PC-3 (cell line): ENCODE results near the gene IFFO2. TPM values are rescaled to one million over a fixed set of nuclear protein-coding genes. Genes with fewer than 3 reads are reported as not detected.

Source experiments
- ATAC-seq: fragments of 200-7000 bp; cut with Tn5 transposase; 2 replicates; pipeline ENCODE4 v1.9.1; 2020; ENCODE audit warnings: mild to moderate bottlenecking, moderate library complexity
- BruUV-seq: library from RNA; stranded (reverse); fragments of 400-500 nt; replicated peaks from 2 replicates; lab custom pipeline; 2021; lab: Mats Ljungman, UMichigan
- CTCF ChIA-PET: fragments of 300-600 bp; sonication (Branson Sonifier 250); formaldehyde crosslinking; loops from one replicate; lab custom pipeline; 2022; ENCODE audit warnings: antibody characterized with exemption; lab: Charles Lee
- POLR2A ChIA-PET: fragments of 300-600 bp; sonication (Branson Sonifier 250); formaldehyde crosslinking; loops from one replicate; lab custom pipeline; 2022; ENCODE audit warnings: antibody characterized with exemption; ENCODE audit not compliant: unreplicated experiment; lab: Charles Lee
- DNase-seq: peaks from one replicate; pipeline ENCODE4 v3.0.0-alpha.2; 2015
- H2AFZ ChIP-seq: fragments of 300-600 bp; sonication (generic); 2 replicates; pipeline ENCODE4 v1.6.0; 2016; ENCODE audit warnings: antibody characterized with exemption, low read length
- H3F3A ChIP-seq: fragments of 300-600 bp; sonication (generic); one replicate; pipeline ENCODE4 v1.6.0; 2017; ENCODE audit warnings: antibody characterized with exemption, low read length, control low read depth, mild to moderate bottlenecking; ENCODE audit not compliant: unreplicated experiment
- H3K27ac ChIP-seq: fragments of 300-600 bp; sonication (generic); 2 replicates; pipeline ENCODE4 v1.5.1; 2016; ENCODE audit warnings: mild to moderate bottlenecking, low read length
- H3K27me3 ChIP-seq: fragments of 300-600 bp; sonication (generic); 2 replicates; pipeline ENCODE4 v1.6.1; 2016; ENCODE audit warnings: low read length, mixed read lengths
- H3K36me3 ChIP-seq: fragments of 300-600 bp; sonication (generic); 2 replicates; pipeline ENCODE4 v1.6.1; 2016; ENCODE audit warnings: low read depth, mixed run types, low read length, mixed read lengths
- H3K4me1 ChIP-seq: fragments of 300-600 bp; sonication (generic); 2 replicates; pipeline ENCODE4 v1.5.1; 2016; ENCODE audit warnings: low read length; ENCODE audit not compliant: insufficient read depth
- H3K4me2 ChIP-seq: fragments of 300-600 bp; sonication (generic); 2 replicates; pipeline ENCODE4 v1.6.0; 2016; ENCODE audit warnings: low read length
- H3K4me3 ChIP-seq: fragments of 300-600 bp; sonication (generic); 2 replicates; pipeline ENCODE4 v1.5.1; 2016; ENCODE audit warnings: mild to moderate bottlenecking, low read length, mixed read lengths
- H3K79me2 ChIP-seq: fragments of 300-600 bp; sonication (generic); 2 replicates; pipeline ENCODE4 v1.6.1; 2017; ENCODE audit warnings: low read length, mixed read lengths
- H3K9ac ChIP-seq: fragments of 300-600 bp; sonication (generic); 2 replicates; pipeline ENCODE4 v1.6.0; 2016; ENCODE audit warnings: mild to moderate bottlenecking, low read length
- H3K9me2 ChIP-seq: fragments of 300-600 bp; sonication (generic); replicated peaks from 2 replicates; pipeline ENCODE4 v1.6.1; 2016; ENCODE audit warnings: mixed run types, low read length, mixed read lengths
- H3K9me3 ChIP-seq: fragments of 300-600 bp; sonication (generic); 2 replicates; pipeline ENCODE4 v1.6.1; 2016; ENCODE audit warnings: low read length, mixed read lengths
- H4K20me1 ChIP-seq: fragments of 300-600 bp; sonication (generic); 2 replicates; pipeline ENCODE4 v1.6.1; 2016; ENCODE audit warnings: low read length, mixed read lengths
- CTCF ChIP-seq: fragments of 300-600 bp; sonication (generic); conservative IDR thresholded peaks from 2 replicates; pipeline ENCODE4 v1.5.1; 2017; ENCODE audit warnings: antibody characterized with exemption, low read depth, mild to moderate bottlenecking, low read length
- EZH2 ChIP-seq: fragments of 300-600 bp; sonication (generic); IDR thresholded peaks from one replicate; pipeline ENCODE4 v1.6.1; 2017; ENCODE audit warnings: antibody characterized with exemption, mild to moderate bottlenecking, low read length; ENCODE audit not compliant: unreplicated experiment
- EZH2phosphoT487 ChIP-seq: fragments of 300-600 bp; sonication (generic); IDR thresholded peaks from 2 replicates; pipeline ENCODE4 v1.6.1; 2018; ENCODE audit warnings: mild to moderate bottlenecking, antibody characterized with exemption, low read length, borderline replicate concordance
- intact Hi-C: fragments of 100-400 bp; cut with micrococcal nuclease; formaldehyde crosslinking; loops from 2 replicates; pipeline ENCODE4 v1.9.0; 2023
- total RNA-seq: library from RNA; depleted of rRNA; stranded (reverse); fragments of >200 nt; gene quantifications from 2 replicates; pipeline ENCODE4 v1.2.3, GENCODE V29; 2014

IFFO2 gene
- total RNA-seq, 1 experiment from 2014 or later = 30.7 TPM

DNA sequence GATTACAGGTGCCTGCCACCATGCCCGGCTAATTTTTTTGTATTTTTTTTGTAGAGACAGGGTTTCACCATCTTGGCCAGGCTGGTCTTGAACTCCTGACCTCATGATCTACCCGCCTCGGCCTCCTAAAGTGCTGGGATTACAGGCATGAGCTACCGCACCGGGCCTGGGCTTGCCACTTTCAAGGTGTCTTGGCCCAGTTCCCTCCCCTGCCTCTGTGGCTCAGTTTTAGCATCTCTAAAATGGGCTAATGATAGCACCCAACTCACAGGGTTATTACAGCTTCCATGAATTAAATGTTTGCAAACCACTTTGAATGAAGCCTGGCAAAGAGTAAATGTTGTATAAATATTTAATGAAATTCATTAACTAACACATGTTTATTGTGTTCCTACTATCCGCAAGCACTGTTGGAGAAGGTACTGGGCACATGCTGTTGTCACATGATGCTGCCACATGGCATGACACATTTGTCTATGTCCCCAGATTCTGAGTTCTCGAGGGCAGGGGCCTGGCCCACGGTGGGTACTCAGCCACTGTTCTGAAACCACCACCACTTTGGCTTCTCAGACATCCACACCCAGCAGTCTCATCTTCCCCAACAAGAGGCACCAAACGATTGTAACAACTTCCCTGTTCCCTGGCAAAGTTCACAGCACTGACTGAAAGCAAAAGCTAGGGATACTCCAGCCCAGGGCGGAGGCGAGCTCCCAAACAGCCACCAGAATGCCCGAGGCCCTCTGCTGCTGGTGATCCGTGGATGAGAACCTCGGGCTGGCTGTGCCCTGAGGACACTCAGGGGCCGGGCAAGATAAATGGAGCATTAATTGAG lies 9.7 kb downstream of the IFFO2 start:
- DNase-seq = no peak
- no peak for ATAC-seq
- Histone ChIP-seq H3K27ac (no peak overlapping the region), H4K20me1 (peaks cover 59% of the 10 kb centered on the region), H3F3A (no peaks in the 10 kb centered on the region), H3K9me3 (no peaks in the 10 kb centered on the region), H3K79me2 (peaks cover 100% of the 10 kb centered on the region), H3K9ac (no peak overlapping the region), H2AFZ (no peak overlapping the region), H3K4me1 (peaks cover 27% of the 10 kb centered on the region), H3K4me2 (no peak overlapping the region), H3K4me3 (no peak overlapping the region), H3K9me2 (no peaks in the 10 kb centered on the region), H3K27me3 (no peaks in the 10 kb centered on the region), H3K36me3 (0 out of 2 replicates have a peak, but pooled peaks cover 11% of the 10 kb centered on the region)
- POLR2A ChIA-PET = no interaction called here
- TF ChIP-seq EZH2phosphoT487 (no peak), EZH2 (no peak), CTCF (no peak)
- intact Hi-C loops = no loop called here
- CTCF ChIA-PET = no interaction called here
- BruUV-seq = no TSS peak

- Histone ChIP-seq H3K27me3 (no peaks in the 10 kb centered on the region), H3K4me2 (no peak overlapping the region), H3K27ac (no peak overlapping the region), H3K79me2 (peaks cover 100% of the 10 kb centered on the region), H4K20me1 (peaks cover 50% of the 10 kb centered on the region; the same call in 1 of the 2 replicates), H3K9me3 (no peaks in the 10 kb centered on the region), H3K9me2 (no peaks in the 10 kb centered on the region), H3K36me3 (0 out of 2 replicates have a peak, but pooled peaks cover 11% of the 10 kb centered on the region), H3F3A (no peaks in the 10 kb centered on the region), H3K4me3 (no peak overlapping the region), H2AFZ (no peak overlapping the region), H3K4me1 (peaks cover 33% of the 10 kb centered on the region), H3K9ac (no peak overlapping the region)
- ATAC-seq = no peak
- TF ChIP-seq EZH2 = no peak
- no peak for TF ChIP-seq CTCF
- TF ChIP-seq EZH2phosphoT487 = no peak
- no TSS peak for BruUV-seq
- no peak for DNase-seq
- POLR2A ChIA-PET = no interaction called here
- CTCF ChIA-PET = no interaction called here
- intact Hi-C loops = no loop called here
Observed at GRCh38 chr1:18945401-18945849, 11.1 kb downstream of the IFFO2 start.

GRCh38 chr1:18944810-18945209 lies 11.7 kb downstream of the IFFO2 start:
- intact Hi-C loops = no loop called here
- no peaks in the 10 kb centered on the region for H3K9me2 ChIP-seq
- TF ChIP-seq CTCF (no peak), EZH2phosphoT487 (no peak), EZH2 (no peak)
- no TSS peak for BruUV-seq
- H3K9me3 ChIP-seq = no peaks in the 10 kb centered on the region
- no peak overlapping the region for H3K27ac ChIP-seq
- H4K20me1 ChIP-seq = peaks cover 44% of the 10 kb centered on the region; the same call in 1 of the 2 replicates
- H3K79me2 ChIP-seq = peaks cover 100% of the 10 kb centered on the region
- H3F3A ChIP-seq = no peaks in the 10 kb centered on the region
- peaks cover 28% of the 10 kb centered on the region for H3K4me1 ChIP-seq
- H3K27me3 ChIP-seq = no peaks in the 10 kb centered on the region
- H3K4me3 ChIP-seq = no peak overlapping the region
- no peak overlapping the region for H3K9ac ChIP-seq
- ATAC-seq (no peak), DNase-seq (no peak)
- H3K4me2 ChIP-seq = no peak overlapping the region
- ChIA-PET POLR2A (no interaction called here), CTCF (no interaction called here)
- H2AFZ ChIP-seq = no peak overlapping the region
- H3K36me3 ChIP-seq = 0 out of 2 replicates have a peak, but pooled peaks cover 11% of the 10 kb centered on the region
